HEK293 (cell line): ENCODE data around the gene SHCBP1L.

ENCODE experiments used
- CTCF ChIA-PET: fragments of 350-600 bp; formaldehyde crosslinking; extraction: SDS; loops from one replicate; lab custom pipeline; 2021; ENCODE audit warnings: antibody characterized with exemption; lab: Yijun Ruan, JAX
- POLR2A ChIA-PET: fragments of 300-600 bp; formaldehyde crosslinking; extraction: SDS; loops from one replicate; lab custom pipeline; 2020; ENCODE audit warnings: antibody characterized with exemption, inconsistent platforms; lab: Yijun Ruan, JAX
- H3K27ac ChIP-seq: fragments of 200-500 bp; sonication (Bioruptor generic); 2 replicates; pipeline ENCODE4 v1.5.1; 2014; ENCODE audit warnings: low read depth, low read length, control low read depth, inconsistent platforms; ENCODE audit errors: extremely low read depth
- H3K36me3 ChIP-seq, 2 experiments: fragments of 200-500 bp in 1 of 2; sonication (Bioruptor generic) in 1 of 2; 1 replicate in 1 of 2; 2 replicates in 1 of 2; pipeline ENCODE4 v1.5.1; 2014 to 2017; ENCODE audit warnings: inconsistent platforms in 2 of 2, low read length in 2 of 2; ENCODE audit not compliant: control insufficient read depth in 2 of 2, insufficient read depth in 1 of 2
- H3K4me1 ChIP-seq: fragments of 200-500 bp; sonication (Bioruptor generic); 2 replicates; pipeline ENCODE4 v1.5.1; 2014; ENCODE audit warnings: mild to moderate bottlenecking, low read length, inconsistent platforms; ENCODE audit not compliant: control insufficient read depth, insufficient read depth
- H3K4me3 ChIP-seq: 2 replicates; pipeline ENCODE4 v1.5.1; 2011; ENCODE audit warnings: low read depth, mild to moderate bottlenecking, control low read depth, low read length, moderate library complexity
- H3K9me3 ChIP-seq: fragments of 200-500 bp; sonication (Bioruptor generic); 2 replicates; pipeline ENCODE4 v1.5.1; 2014; ENCODE audit warnings: low read depth, low read length, inconsistent platforms; ENCODE audit not compliant: control insufficient read depth, insufficient read depth
- EGR2 ChIP-seq: fragments of 450-650 bp; formaldehyde crosslinking; IDR thresholded peaks from 2 replicates; pipeline ENCODE4 v1.5.1; 2016; ENCODE audit warnings: low read depth, missing biosample characterization, missing genetic modification characterization
- KLF7 ChIP-seq: fragments of 450-650 bp; formaldehyde crosslinking; IDR thresholded peaks from 2 replicates; pipeline ENCODE4 v1.5.1; 2016; ENCODE audit warnings: missing biosample characterization, missing genetic modification characterization, borderline replicate concordance
- OSR2 ChIP-seq: fragments of 450-650 bp; formaldehyde crosslinking; IDR thresholded peaks from 2 replicates; pipeline ENCODE4 v1.5.1; 2016; ENCODE audit warnings: missing biosample characterization, missing genetic modification characterization
- SP2 ChIP-seq: fragments of 450-650 bp; formaldehyde crosslinking; IDR thresholded peaks from 2 replicates; pipeline ENCODE4 v1.5.1; 2016; ENCODE audit warnings: missing biosample characterization, missing genetic modification characterization
- TCF7L2 ChIP-seq: IDR thresholded peaks from 2 replicates; pipeline ENCODE4 v1.6.1; 2011; ENCODE audit warnings: low read depth, mild to moderate bottlenecking, inconsistent platforms, low read length, moderate library complexity, borderline replicate concordance
- ZNF112 ChIP-seq: fragments of 450-650 bp; formaldehyde crosslinking; IDR thresholded peaks from 2 replicates; pipeline ENCODE4 v1.5.0; 2017; ENCODE audit warnings: missing biosample characterization, missing genetic modification characterization
- ZNF146 ChIP-seq: fragments of 450-650 bp; formaldehyde crosslinking; IDR thresholded peaks from 2 replicates; pipeline ENCODE4 v1.5.1; 2016; ENCODE audit warnings: missing biosample characterization, missing genetic modification characterization
- ZNF155 ChIP-seq: fragments of 450-650 bp; formaldehyde crosslinking; IDR thresholded peaks from 2 replicates; pipeline ENCODE4 v1.5.1; 2016; ENCODE audit warnings: missing biosample characterization, missing genetic modification characterization
- ZNF24 ChIP-seq: fragments of 450-650 bp; formaldehyde crosslinking; IDR thresholded peaks from 2 replicates; pipeline ENCODE4 v1.5.1; 2016; ENCODE audit warnings: missing biosample characterization, missing genetic modification characterization
- ZNF324 ChIP-seq: fragments of 450-650 bp; formaldehyde crosslinking; IDR thresholded peaks from 2 replicates; pipeline ENCODE4 v1.5.1; 2016; ENCODE audit warnings: missing biosample characterization, missing genetic modification characterization
- ZNF416 ChIP-seq: fragments of 450-650 bp; formaldehyde crosslinking; IDR thresholded peaks from 2 replicates; pipeline ENCODE4 v1.5.1; 2016; ENCODE audit warnings: missing biosample characterization, missing genetic modification characterization
- ZNF544 ChIP-seq: fragments of 450-650 bp; formaldehyde crosslinking; IDR thresholded peaks from 2 replicates; pipeline ENCODE4 v1.5.0; 2017; ENCODE audit warnings: missing biosample characterization, missing genetic modification characterization
- ZNF558 ChIP-seq: fragments of 450-650 bp; formaldehyde crosslinking; IDR thresholded peaks from 2 replicates; pipeline ENCODE4 v1.5.1; 2016; ENCODE audit warnings: missing biosample characterization, missing genetic modification characterization
- ZNF645 ChIP-seq: fragments of 450-650 bp; formaldehyde crosslinking; IDR thresholded peaks from 2 replicates; pipeline ENCODE4; 2016; ENCODE audit warnings: missing biosample characterization, missing genetic modification characterization
- ZNF670 ChIP-seq: fragments of 450-650 bp; formaldehyde crosslinking; IDR thresholded peaks from 2 replicates; pipeline ENCODE4 v1.5.1; 2016; ENCODE audit warnings: missing biosample characterization, missing genetic modification characterization, low read depth
- ZNF677 ChIP-seq: fragments of 450-650 bp; IDR thresholded peaks from 2 replicates; pipeline ENCODE4 v1.5.0; 2018; ENCODE audit warnings: missing biosample characterization, mild to moderate bottlenecking, missing genetic modification characterization, moderate library complexity
- TF ChIP-seq, protein P1 (sequence below): fragments of 450-650 bp; formaldehyde crosslinking; IDR thresholded peaks from 2 replicates; pipeline ENCODE4 v1.5.1; 2016; ENCODE audit warnings: missing biosample characterization, missing genetic modification characterization
- TF ChIP-seq, protein P2 (sequence below): fragments of 450-650 bp; formaldehyde crosslinking; IDR thresholded peaks from 2 replicates; pipeline ENCODE4 v1.5.1; 2017; ENCODE audit warnings: missing biosample characterization, missing genetic modification characterization
- TF ChIP-seq, protein P3 (sequence below): fragments of 450-650 bp; formaldehyde crosslinking; IDR thresholded peaks from 2 replicates; pipeline ENCODE4 v1.5.1; 2016; ENCODE audit warnings: missing biosample characterization, missing genetic modification characterization, borderline replicate concordance
- TF ChIP-seq, protein P4 (sequence below): fragments of 450-650 bp; formaldehyde crosslinking; IDR thresholded peaks from 2 replicates; pipeline ENCODE4 v1.5.1; 2017; ENCODE audit warnings: missing biosample characterization, missing genetic modification characterization

SHCBP1L gene

GRCh38 chr1:182968151-182968741 lies 15.3 kb upstream of the SHCBP1L start (continued):
- TF ChIP-seq ZNF645 (no peak), ZNF416 (no peak), EGR2 (tag by site-specific recombination) (no peak), ZNF155 (tag by site-specific recombination) (no peak)
- TF ChIP-seq, protein P1, sequence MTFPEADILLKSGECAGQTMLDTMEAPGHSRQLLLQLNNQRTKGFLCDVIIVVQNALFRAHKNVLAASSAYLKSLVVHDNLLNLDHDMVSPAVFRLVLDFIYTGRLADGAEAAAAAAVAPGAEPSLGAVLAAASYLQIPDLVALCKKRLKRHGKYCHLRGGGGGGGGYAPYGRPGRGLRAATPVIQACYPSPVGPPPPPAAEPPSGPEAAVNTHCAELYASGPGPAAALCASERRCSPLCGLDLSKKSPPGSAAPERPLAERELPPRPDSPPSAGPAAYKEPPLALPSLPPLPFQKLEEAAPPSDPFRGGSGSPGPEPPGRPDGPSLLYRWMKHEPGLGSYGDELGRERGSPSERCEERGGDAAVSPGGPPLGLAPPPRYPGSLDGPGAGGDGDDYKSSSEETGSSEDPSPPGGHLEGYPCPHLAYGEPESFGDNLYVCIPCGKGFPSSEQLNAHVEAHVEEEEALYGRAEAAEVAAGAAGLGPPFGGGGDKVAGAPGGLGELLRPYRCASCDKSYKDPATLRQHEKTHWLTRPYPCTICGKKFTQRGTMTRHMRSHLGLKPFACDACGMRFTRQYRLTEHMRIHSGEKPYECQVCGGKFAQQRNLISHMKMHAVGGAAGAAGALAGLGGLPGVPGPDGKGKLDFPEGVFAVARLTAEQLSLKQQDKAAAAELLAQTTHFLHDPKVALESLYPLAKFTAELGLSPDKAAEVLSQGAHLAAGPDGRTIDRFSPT (tag by site-specific recombination), result no peak

- Histone ChIP-seq H3K36me3 (no peaks in the 10 kb centered on the region), H3K4me1 (no peaks in the 10 kb centered on the region), H3K9me3 (no peaks in the 10 kb centered on the region), H3K4me3 (no peak overlapping the region), H3K27ac (no peak overlapping the region)
- ChIA-PET CTCF (interaction anchor here (0.6 to 1.0 kb wide), 5 partner anchors 54 to 720 kb away, joined by 3 to 5 read pairs (median 3); no protein-coding TSS in a partner anchor), POLR2A (interaction anchor here (1.1 kb wide), 1 partner anchor 62 kb away, joined by 3 read pairs; no protein-coding TSS in a partner anchor)
- TF ChIP-seq ZNF677 (tag by site-specific recombination), result no peak
- TF ChIP-seq ZNF670, result no peak
- TF ChIP-seq ZNF146 (tag by site-specific recombination), result no peak
- TF ChIP-seq, protein P2, sequence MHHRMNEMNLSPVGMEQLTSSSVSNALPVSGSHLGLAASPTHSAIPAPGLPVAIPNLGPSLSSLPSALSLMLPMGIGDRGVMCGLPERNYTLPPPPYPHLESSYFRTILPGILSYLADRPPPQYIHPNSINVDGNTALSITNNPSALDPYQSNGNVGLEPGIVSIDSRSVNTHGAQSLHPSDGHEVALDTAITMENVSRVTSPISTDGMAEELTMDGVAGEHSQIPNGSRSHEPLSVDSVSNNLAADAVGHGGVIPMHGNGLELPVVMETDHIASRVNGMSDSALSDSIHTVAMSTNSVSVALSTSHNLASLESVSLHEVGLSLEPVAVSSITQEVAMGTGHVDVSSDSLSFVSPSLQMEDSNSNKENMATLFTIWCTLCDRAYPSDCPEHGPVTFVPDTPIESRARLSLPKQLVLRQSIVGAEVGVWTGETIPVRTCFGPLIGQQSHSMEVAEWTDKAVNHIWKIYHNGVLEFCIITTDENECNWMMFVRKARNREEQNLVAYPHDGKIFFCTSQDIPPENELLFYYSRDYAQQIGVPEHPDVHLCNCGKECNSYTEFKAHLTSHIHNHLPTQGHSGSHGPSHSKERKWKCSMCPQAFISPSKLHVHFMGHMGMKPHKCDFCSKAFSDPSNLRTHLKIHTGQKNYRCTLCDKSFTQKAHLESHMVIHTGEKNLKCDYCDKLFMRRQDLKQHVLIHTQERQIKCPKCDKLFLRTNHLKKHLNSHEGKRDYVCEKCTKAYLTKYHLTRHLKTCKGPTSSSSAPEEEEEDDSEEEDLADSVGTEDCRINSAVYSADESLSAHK (tag by site-specific recombination), result no peak
- no peak for TF ChIP-seq SP2
- TF ChIP-seq ZNF24 (tag by site-specific recombination), result no peak
- no peak for TF ChIP-seq KLF7 (tag by site-specific recombination)
These were observed 12.9 kb upstream of the SHCBP1L start for GRCh38 chr1:182965861-182966260.

- Histone ChIP-seq H3K27ac (no peak overlapping the region), H3K9me3 (no peaks in the 10 kb centered on the region), H3K4me3 (no peak overlapping the region), H3K4me1 (no peaks in the 10 kb centered on the region), H3K36me3 (no peaks in the 10 kb centered on the region)
- ChIA-PET CTCF (interaction anchor here (0.6 to 1.1 kb wide), 7 partner anchors 55 to 323 kb away, joined by 3 to 5 read pairs (median 3); no protein-coding TSS in a partner anchor), POLR2A (interaction anchor here (1.1 kb wide), 1 partner anchor 62 kb away, joined by 3 read pairs; no protein-coding TSS in a partner anchor)
- no peak for TF ChIP-seq ZNF324 (tag by site-specific recombination)
- TF ChIP-seq ZNF112 (tag by site-specific recombination), result no peak
- TF ChIP-seq, protein P3, sequence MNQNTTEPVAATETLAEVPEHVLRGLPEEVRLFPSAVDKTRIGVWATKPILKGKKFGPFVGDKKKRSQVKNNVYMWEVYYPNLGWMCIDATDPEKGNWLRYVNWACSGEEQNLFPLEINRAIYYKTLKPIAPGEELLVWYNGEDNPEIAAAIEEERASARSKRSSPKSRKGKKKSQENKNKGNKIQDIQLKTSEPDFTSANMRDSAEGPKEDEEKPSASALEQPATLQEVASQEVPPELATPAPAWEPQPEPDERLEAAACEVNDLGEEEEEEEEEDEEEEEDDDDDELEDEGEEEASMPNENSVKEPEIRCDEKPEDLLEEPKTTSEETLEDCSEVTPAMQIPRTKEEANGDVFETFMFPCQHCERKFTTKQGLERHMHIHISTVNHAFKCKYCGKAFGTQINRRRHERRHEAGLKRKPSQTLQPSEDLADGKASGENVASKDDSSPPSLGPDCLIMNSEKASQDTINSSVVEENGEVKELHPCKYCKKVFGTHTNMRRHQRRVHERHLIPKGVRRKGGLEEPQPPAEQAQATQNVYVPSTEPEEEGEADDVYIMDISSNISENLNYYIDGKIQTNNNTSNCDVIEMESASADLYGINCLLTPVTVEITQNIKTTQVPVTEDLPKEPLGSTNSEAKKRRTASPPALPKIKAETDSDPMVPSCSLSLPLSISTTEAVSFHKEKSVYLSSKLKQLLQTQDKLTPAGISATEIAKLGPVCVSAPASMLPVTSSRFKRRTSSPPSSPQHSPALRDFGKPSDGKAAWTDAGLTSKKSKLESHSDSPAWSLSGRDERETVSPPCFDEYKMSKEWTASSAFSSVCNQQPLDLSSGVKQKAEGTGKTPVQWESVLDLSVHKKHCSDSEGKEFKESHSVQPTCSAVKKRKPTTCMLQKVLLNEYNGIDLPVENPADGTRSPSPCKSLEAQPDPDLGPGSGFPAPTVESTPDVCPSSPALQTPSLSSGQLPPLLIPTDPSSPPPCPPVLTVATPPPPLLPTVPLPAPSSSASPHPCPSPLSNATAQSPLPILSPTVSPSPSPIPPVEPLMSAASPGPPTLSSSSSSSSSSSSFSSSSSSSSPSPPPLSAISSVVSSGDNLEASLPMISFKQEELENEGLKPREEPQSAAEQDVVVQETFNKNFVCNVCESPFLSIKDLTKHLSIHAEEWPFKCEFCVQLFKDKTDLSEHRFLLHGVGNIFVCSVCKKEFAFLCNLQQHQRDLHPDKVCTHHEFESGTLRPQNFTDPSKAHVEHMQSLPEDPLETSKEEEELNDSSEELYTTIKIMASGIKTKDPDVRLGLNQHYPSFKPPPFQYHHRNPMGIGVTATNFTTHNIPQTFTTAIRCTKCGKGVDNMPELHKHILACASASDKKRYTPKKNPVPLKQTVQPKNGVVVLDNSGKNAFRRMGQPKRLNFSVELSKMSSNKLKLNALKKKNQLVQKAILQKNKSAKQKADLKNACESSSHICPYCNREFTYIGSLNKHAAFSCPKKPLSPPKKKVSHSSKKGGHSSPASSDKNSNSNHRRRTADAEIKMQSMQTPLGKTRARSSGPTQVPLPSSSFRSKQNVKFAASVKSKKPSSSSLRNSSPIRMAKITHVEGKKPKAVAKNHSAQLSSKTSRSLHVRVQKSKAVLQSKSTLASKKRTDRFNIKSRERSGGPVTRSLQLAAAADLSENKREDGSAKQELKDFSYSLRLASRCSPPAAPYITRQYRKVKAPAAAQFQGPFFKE (tag by site-specific recombination), result no peak
- TF ChIP-seq ZNF558 (tag by site-specific recombination), result no peak
- no peak for TF ChIP-seq OSR2 (tag by site-specific recombination)
- no peak for TF ChIP-seq ZNF544 (tag by site-specific recombination)
- TF ChIP-seq, protein P4, sequence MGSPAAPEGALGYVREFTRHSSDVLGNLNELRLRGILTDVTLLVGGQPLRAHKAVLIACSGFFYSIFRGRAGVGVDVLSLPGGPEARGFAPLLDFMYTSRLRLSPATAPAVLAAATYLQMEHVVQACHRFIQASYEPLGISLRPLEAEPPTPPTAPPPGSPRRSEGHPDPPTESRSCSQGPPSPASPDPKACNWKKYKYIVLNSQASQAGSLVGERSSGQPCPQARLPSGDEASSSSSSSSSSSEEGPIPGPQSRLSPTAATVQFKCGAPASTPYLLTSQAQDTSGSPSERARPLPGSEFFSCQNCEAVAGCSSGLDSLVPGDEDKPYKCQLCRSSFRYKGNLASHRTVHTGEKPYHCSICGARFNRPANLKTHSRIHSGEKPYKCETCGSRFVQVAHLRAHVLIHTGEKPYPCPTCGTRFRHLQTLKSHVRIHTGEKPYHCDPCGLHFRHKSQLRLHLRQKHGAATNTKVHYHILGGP (tag by site-specific recombination), result no peak
- no peak for TF ChIP-seq TCF7L2
These were observed 12.1 kb upstream of the SHCBP1L start for GRCh38 chr1:182965096-182965495.
